Measurements from ENCODE around the gene ATXN2. TPM values are rescaled to one million over a fixed set of nuclear protein-coding genes. Genes with fewer than 3 reads are reported as not detected.

Gene ATXN2
- total and polyA plus RNA-seq, 9 of the 15 experiments (the other 6 are each of a cell fraction or from before 2014, with no cell fraction given), result 16.8 to 67.8 (median 29.3) TPM

GRCh38 chr12:111437816-111438454, 161.2 kb downstream of the ATXN2 start (continued):
- TF ChIP-seq ZNF445 (CRISPR knock-in tag; IDR thresholded peaks at IDR 0.05; ENCODE audit: low read depth) (no peak), SAFB (IDR thresholded peaks at IDR 0.05; ENCODE audit: borderline replicate concordance, low read depth, low read length) (no peak), BMI1 (IDR thresholded peaks at IDR 0.05; ENCODE audit: low read length) (no peak), GABPB2 (CRISPR knock-in tag; conservative IDR thresholded peaks at IDR 0.05) (no peak), MEIS2 (IDR thresholded peaks at IDR 0.05; ENCODE audit: partially characterized antibody) (no peak), TRIM24 (IDR thresholded peaks at IDR 0.05) (peak; percentile 27 to 34; a peak in 1 of 4 replicates), ESRRA (IDR thresholded peaks at IDR 0.05; ENCODE audit: borderline replicate concordance, low read depth) (no peak), FOXJ3 (CRISPR knock-in tag; IDR thresholded peaks at IDR 0.05) (no peak), CHD1 (IDR thresholded peaks at IDR 0.05; ENCODE audit: low read length) (no peak), IRF9 (tag; IDR thresholded peaks at IDR 0.05) (peak; percentile 79), ZKSCAN1 (IDR thresholded peaks at IDR 0.05; ENCODE audit: low read depth, low read length) (peak; percentile 57; the same call in 1 of the 2 replicates), SMARCA5 (IDR thresholded peaks at IDR 0.05) (no peak), MECOM (CRISPR knock-in tag; IDR thresholded peaks at IDR 0.05) (no peak), ZNF212 (CRISPR knock-in tag; IDR thresholded peaks at IDR 0.05) (no peak), GTF3C2 (IDR thresholded peaks at IDR 0.05; ENCODE audit: borderline replicate concordance, extremely low read depth, insufficient read length) (no peak), CREBBP (IDR thresholded peaks at IDR 0.05; ENCODE audit: low read depth, low read length) (no peak), EP400 (IDR thresholded peaks at IDR 0.05) (no peak)
- TF ChIP-seq, protein P1, sequence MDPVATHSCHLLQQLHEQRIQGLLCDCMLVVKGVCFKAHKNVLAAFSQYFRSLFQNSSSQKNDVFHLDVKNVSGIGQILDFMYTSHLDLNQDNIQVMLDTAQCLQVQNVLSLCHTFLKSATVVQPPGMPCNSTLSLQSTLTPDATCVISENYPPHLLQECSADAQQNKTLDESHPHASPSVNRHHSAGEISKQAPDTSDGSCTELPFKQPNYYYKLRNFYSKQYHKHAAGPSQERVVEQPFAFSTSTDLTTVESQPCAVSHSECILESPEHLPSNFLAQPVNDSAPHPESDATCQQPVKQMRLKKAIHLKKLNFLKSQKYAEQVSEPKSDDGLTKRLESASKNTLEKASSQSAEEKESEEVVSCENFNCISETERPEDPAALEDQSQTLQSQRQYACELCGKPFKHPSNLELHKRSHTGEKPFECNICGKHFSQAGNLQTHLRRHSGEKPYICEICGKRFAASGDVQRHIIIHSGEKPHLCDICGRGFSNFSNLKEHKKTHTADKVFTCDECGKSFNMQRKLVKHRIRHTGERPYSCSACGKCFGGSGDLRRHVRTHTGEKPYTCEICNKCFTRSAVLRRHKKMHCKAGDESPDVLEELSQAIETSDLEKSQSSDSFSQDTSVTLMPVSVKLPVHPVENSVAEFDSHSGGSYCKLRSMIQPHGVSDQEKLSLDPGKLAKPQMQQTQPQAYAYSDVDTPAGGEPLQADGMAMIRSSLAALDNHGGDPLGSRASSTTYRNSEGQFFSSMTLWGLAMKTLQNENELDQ (CRISPR knock-in tag; IDR thresholded peaks at IDR 0.05; ENCODE audit: borderline replicate concordance), result no peak
- TF ChIP-seq, protein P2, sequence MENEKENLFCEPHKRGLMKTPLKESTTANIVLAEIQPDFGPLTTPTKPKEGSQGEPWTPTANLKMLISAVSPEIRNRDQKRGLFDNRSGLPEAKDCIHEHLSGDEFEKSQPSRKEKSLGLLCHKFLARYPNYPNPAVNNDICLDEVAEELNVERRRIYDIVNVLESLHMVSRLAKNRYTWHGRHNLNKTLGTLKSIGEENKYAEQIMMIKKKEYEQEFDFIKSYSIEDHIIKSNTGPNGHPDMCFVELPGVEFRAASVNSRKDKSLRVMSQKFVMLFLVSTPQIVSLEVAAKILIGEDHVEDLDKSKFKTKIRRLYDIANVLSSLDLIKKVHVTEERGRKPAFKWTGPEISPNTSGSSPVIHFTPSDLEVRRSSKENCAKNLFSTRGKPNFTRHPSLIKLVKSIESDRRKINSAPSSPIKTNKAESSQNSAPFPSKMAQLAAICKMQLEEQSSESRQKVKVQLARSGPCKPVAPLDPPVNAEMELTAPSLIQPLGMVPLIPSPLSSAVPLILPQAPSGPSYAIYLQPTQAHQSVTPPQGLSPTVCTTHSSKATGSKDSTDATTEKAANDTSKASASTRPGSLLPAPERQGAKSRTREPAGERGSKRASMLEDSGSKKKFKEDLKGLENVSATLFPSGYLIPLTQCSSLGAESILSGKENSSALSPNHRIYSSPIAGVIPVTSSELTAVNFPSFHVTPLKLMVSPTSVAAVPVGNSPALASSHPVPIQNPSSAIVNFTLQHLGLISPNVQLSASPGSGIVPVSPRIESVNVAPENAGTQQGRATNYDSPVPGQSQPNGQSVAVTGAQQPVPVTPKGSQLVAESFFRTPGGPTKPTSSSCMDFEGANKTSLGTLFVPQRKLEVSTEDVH (IDR thresholded peaks at IDR 0.05; ENCODE audit: low read depth, partially characterized antibody), result no peak

All from K562 (cell line).